Ishikawa (cell line): ENCODE data around the gene BMI1.

Experiments used
- CEBPB ChIP-seq: IDR thresholded peaks from 2 replicates; pipeline ENCODE4 v1.6.1; 2012
- CREB1 ChIP-seq: IDR thresholded peaks from 2 replicates; pipeline ENCODE4 v1.6.1; 2012; ENCODE audit warnings: low read depth
- EGR1 ChIP-seq: IDR thresholded peaks from 2 replicates; pipeline ENCODE4 v1.6.1; 2012
- EP300 ChIP-seq: IDR thresholded peaks from 2 replicates; pipeline ENCODE4 v1.6.1; 2012; ENCODE audit warnings: borderline replicate concordance
- FOXM1 ChIP-seq: IDR thresholded peaks from 2 replicates; pipeline ENCODE4 v1.6.1; 2012; ENCODE audit warnings: low read depth, borderline replicate concordance
- MAX ChIP-seq: IDR thresholded peaks from 2 replicates; pipeline ENCODE4 v1.6.1; 2012
- NFIC ChIP-seq: IDR thresholded peaks from 2 replicates; pipeline ENCODE4 v1.6.1; 2012
- RAD21 ChIP-seq: IDR thresholded peaks from 2 replicates; pipeline ENCODE4 v1.6.1; 2012; ENCODE audit warnings: low read depth
- REST ChIP-seq: IDR thresholded peaks from 2 replicates; pipeline ENCODE4 v1.6.1; 2012; ENCODE audit warnings: low read depth, mild to moderate bottlenecking
- TAF1 ChIP-seq: IDR thresholded peaks from 2 replicates; pipeline ENCODE4 v1.6.1; 2012; ENCODE audit warnings: low read depth, mild to moderate bottlenecking
- TCF12 ChIP-seq: IDR thresholded peaks from 2 replicates; pipeline ENCODE4 v1.6.1; 2012; ENCODE audit warnings: low read depth
- USF1 ChIP-seq: IDR thresholded peaks from 2 replicates; pipeline ENCODE4 v1.6.1; 2012
- YY1 ChIP-seq: IDR thresholded peaks from 2 replicates; pipeline ENCODE4 v1.6.1; 2012; ENCODE audit warnings: low read depth
- ZBTB7A ChIP-seq: IDR thresholded peaks from 2 replicates; pipeline ENCODE4 v1.6.1; 2012; ENCODE audit warnings: low read depth

- TF ChIP-seq NFIC (no peak), TAF1 (no peak), EP300 (no peak), REST (no peak), CEBPB (no peak), TCF12 (no peak), YY1 (no peak), ZBTB7A (no peak), EGR1 (no peak), MAX (no peak), CREB1 (no peak), RAD21 (no peak), FOXM1 (no peak), USF1 (no peak)
Measured at GRCh38 chr10:22351131-22351703, 30.3 kb downstream of the BMI1 start.
